HG03135 (cell line): Measurements from ENCODE around the gene KLF3.

Experiments
- ATAC-seq: cut with Tn5 transposase; IDR thresholded peaks from one replicate; pipeline ENCODE4 v1.9.1; 2021; ENCODE audit warnings: mild to moderate bottlenecking, moderate library complexity; ENCODE audit not compliant: unreplicated experiment

The KLF3 gene

GRCh38 chr4:38735870-38736269 lies 71.9 kb downstream of the KLF3 start:
- ATAC-seq, result no peak

GRCh38 chr4:38738940-38739803 lies 75.2 kb downstream of the KLF3 start:
- no peak for ATAC-seq

GRCh38 chr4:38740303-38740702 lies 76.3 kb downstream of the KLF3 start:
- no peak for ATAC-seq

- ATAC-seq, result no peak
Measured at GRCh38 chr4:38743866-38744265, 79.9 kb downstream of the KLF3 start.

GRCh38 chr4:38745881-38746280 lies 81.9 kb downstream of the KLF3 start:
- ATAC-seq, result no peak

- no peak for ATAC-seq
Measured at GRCh38 chr4:38747629-38748028, 83.6 kb downstream of the KLF3 start.

GRCh38 chr4:38749336-38749735 lies 85.3 kb downstream of the KLF3 start:
- no peak for ATAC-seq
